HEK293 (cell line): ENCODE data around the gene ZNF462.

Experiments used
- CTCF ChIA-PET: fragments of 350-600 bp; formaldehyde crosslinking; extraction: SDS; loops from one replicate; lab custom pipeline; 2021; ENCODE audit warnings: antibody characterized with exemption; lab: Yijun Ruan, JAX
- POLR2A ChIA-PET: fragments of 300-600 bp; formaldehyde crosslinking; extraction: SDS; loops from one replicate; lab custom pipeline; 2020; ENCODE audit warnings: antibody characterized with exemption, inconsistent platforms; lab: Yijun Ruan, JAX
- H3K27ac ChIP-seq: fragments of 200-500 bp; sonication (Bioruptor generic); 2 replicates; pipeline ENCODE4 v1.5.1; 2014; ENCODE audit warnings: low read depth, low read length, control low read depth, inconsistent platforms; ENCODE audit errors: extremely low read depth
- H3K36me3 ChIP-seq, 2 experiments: fragments of 200-500 bp in 1 of 2; sonication (Bioruptor generic) in 1 of 2; 1 replicate in 1 of 2; 2 replicates in 1 of 2; pipeline ENCODE4 v1.5.1; 2014 to 2017; ENCODE audit warnings: inconsistent platforms in 2 of 2, low read length in 2 of 2; ENCODE audit not compliant: control insufficient read depth in 2 of 2, insufficient read depth in 1 of 2
- H3K4me1 ChIP-seq: fragments of 200-500 bp; sonication (Bioruptor generic); 2 replicates; pipeline ENCODE4 v1.5.1; 2014; ENCODE audit warnings: mild to moderate bottlenecking, low read length, inconsistent platforms; ENCODE audit not compliant: control insufficient read depth, insufficient read depth
- H3K4me3 ChIP-seq: 2 replicates; pipeline ENCODE4 v1.5.1; 2011; ENCODE audit warnings: low read depth, mild to moderate bottlenecking, control low read depth, low read length, moderate library complexity
- H3K9me3 ChIP-seq: fragments of 200-500 bp; sonication (Bioruptor generic); 2 replicates; pipeline ENCODE4 v1.5.1; 2014; ENCODE audit warnings: low read depth, low read length, inconsistent platforms; ENCODE audit not compliant: control insufficient read depth, insufficient read depth
- IKZF3 ChIP-seq: fragments of 450-650 bp; IDR thresholded peaks from 2 replicates; pipeline ENCODE4 v1.5.0; 2018; ENCODE audit warnings: missing biosample characterization, mild to moderate bottlenecking, missing genetic modification characterization, moderate library complexity
- KLF16 ChIP-seq: fragments of 450-650 bp; formaldehyde crosslinking; IDR thresholded peaks from 2 replicates; pipeline ENCODE4 v1.5.1; 2017; ENCODE audit warnings: missing biosample characterization, missing genetic modification characterization
- KLF7 ChIP-seq: fragments of 450-650 bp; formaldehyde crosslinking; IDR thresholded peaks from 2 replicates; pipeline ENCODE4 v1.5.1; 2016; ENCODE audit warnings: missing biosample characterization, missing genetic modification characterization, borderline replicate concordance
- MEIS1 ChIP-seq: sonication (generic); formaldehyde crosslinking; IDR thresholded peaks from 2 replicates; pipeline ENCODE4 v1.8.1; 2022; ENCODE audit warnings: missing genetic modification reagents, mild to moderate bottlenecking, borderline replicate concordance
- SCRT1 ChIP-seq: fragments of 450-650 bp; formaldehyde crosslinking; IDR thresholded peaks from 2 replicates; pipeline ENCODE4 v1.5.1; 2016; ENCODE audit warnings: missing biosample characterization, missing genetic modification characterization, borderline replicate concordance
- ZBTB44 ChIP-seq: fragments of 450-650 bp; IDR thresholded peaks from 2 replicates; pipeline ENCODE4 v1.5.1; 2018; ENCODE audit warnings: missing biosample characterization, mild to moderate bottlenecking, missing genetic modification characterization
- ZBTB49 ChIP-seq: fragments of 450-650 bp; formaldehyde crosslinking; IDR thresholded peaks from 2 replicates; pipeline ENCODE4 v1.5.1; 2016; ENCODE audit warnings: missing biosample characterization, missing genetic modification characterization, low read depth
- ZFP3 ChIP-seq: fragments of 450-650 bp; formaldehyde crosslinking; IDR thresholded peaks from 2 replicates; pipeline ENCODE4 v1.5.1; 2016; ENCODE audit warnings: low read depth, missing biosample characterization, missing genetic modification characterization
- ZFP37 ChIP-seq: fragments of 450-650 bp; formaldehyde crosslinking; IDR thresholded peaks from 2 replicates; pipeline ENCODE4 v1.5.1; 2016; ENCODE audit warnings: missing biosample characterization, missing genetic modification characterization
- ZNF18 ChIP-seq: fragments of 450-650 bp; formaldehyde crosslinking; IDR thresholded peaks from 2 replicates; pipeline ENCODE4 v1.5.1; 2016; ENCODE audit warnings: missing biosample characterization, missing genetic modification characterization
- ZNF184 ChIP-seq: fragments of 450-650 bp; IDR thresholded peaks from 2 replicates; pipeline ENCODE4 v1.5.1; 2018; ENCODE audit warnings: missing biosample characterization, mild to moderate bottlenecking, missing genetic modification characterization
- ZNF24 ChIP-seq: fragments of 450-650 bp; formaldehyde crosslinking; IDR thresholded peaks from 2 replicates; pipeline ENCODE4 v1.5.1; 2016; ENCODE audit warnings: missing biosample characterization, missing genetic modification characterization
- ZNF26 ChIP-seq: fragments of 450-650 bp; formaldehyde crosslinking; IDR thresholded peaks from 2 replicates; pipeline ENCODE4 v1.5.1; 2016; ENCODE audit warnings: missing biosample characterization, missing genetic modification characterization
- ZNF280C ChIP-seq: fragments of 450-650 bp; formaldehyde crosslinking; IDR thresholded peaks from 2 replicates; pipeline ENCODE4 v1.5.1; 2016; ENCODE audit warnings: missing biosample characterization, missing genetic modification characterization
- ZNF354C ChIP-seq: fragments of 450-650 bp; formaldehyde crosslinking; IDR thresholded peaks from 2 replicates; pipeline ENCODE4 v1.5.1; 2016; ENCODE audit warnings: missing biosample characterization, missing genetic modification characterization, low read depth, borderline replicate concordance
- ZNF394 ChIP-seq: fragments of 450-650 bp; formaldehyde crosslinking; IDR thresholded peaks from 2 replicates; pipeline ENCODE4 v1.5.1; 2016; ENCODE audit warnings: missing biosample characterization, missing genetic modification characterization, mild to moderate bottlenecking, moderate library complexity, borderline replicate concordance
- ZNF549 ChIP-seq: fragments of 450-650 bp; IDR thresholded peaks from 2 replicates; pipeline ENCODE4 v1.5.1; 2018; ENCODE audit warnings: missing biosample characterization, missing genetic modification characterization, mild to moderate bottlenecking, inconsistent platforms, moderate library complexity
- ZNF555 ChIP-seq: fragments of 450-650 bp; formaldehyde crosslinking; conservative IDR thresholded peaks from 2 replicates; pipeline ENCODE4 v1.5.1; 2017; ENCODE audit warnings: missing biosample characterization, mild to moderate bottlenecking, missing genetic modification characterization, inconsistent platforms
- ZNF670 ChIP-seq: fragments of 450-650 bp; formaldehyde crosslinking; IDR thresholded peaks from 2 replicates; pipeline ENCODE4 v1.5.1; 2016; ENCODE audit warnings: missing biosample characterization, missing genetic modification characterization, low read depth
- ZNF785 ChIP-seq: fragments of 450-650 bp; formaldehyde crosslinking; IDR thresholded peaks from 2 replicates; pipeline ENCODE4 v1.5.1; 2016; ENCODE audit warnings: missing biosample characterization, missing genetic modification characterization
- ZNF843 ChIP-seq: fragments of 450-650 bp; formaldehyde crosslinking; IDR thresholded peaks from 2 replicates; pipeline ENCODE4 v1.5.1; 2016; ENCODE audit warnings: missing biosample characterization, missing genetic modification characterization
- ZSCAN16 ChIP-seq: fragments of 450-650 bp; formaldehyde crosslinking; IDR thresholded peaks from 2 replicates; pipeline ENCODE4 v1.5.1; 2016; ENCODE audit warnings: missing biosample characterization, missing genetic modification characterization
- ZSCAN18 ChIP-seq: fragments of 450-650 bp; formaldehyde crosslinking; IDR thresholded peaks from 2 replicates; pipeline ENCODE4 v1.5.1; 2016; ENCODE audit warnings: missing biosample characterization, missing genetic modification characterization

ZNF462 gene

GRCh38 chr9:106964329-106964728 is 101.4 kb downstream of the ZNF462 start:
- POLR2A ChIA-PET: no interaction called here
- no peaks in the 10 kb centered on the region for H3K36me3 ChIP-seq
- H3K27ac ChIP-seq: no peak overlapping the region
- no peaks in the 10 kb centered on the region for H3K4me1 ChIP-seq
- CTCF ChIA-PET: interaction anchor here (0.7 to 1.4 kb wide), 3 partner anchors 26 to 1998 kb away, joined by 3 to 4 read pairs (median 3); no protein-coding TSS in a partner anchor
- no peak for TF ChIP-seq ZNF280C (tag by site-specific recombination)
- no peak for TF ChIP-seq ZNF24 (tag by site-specific recombination)
- TF ChIP-seq IKZF3 (tag by site-specific recombination): no peak
- no peak for TF ChIP-seq ZNF354C (tag by site-specific recombination)
- TF ChIP-seq ZFP3: no peak
- TF ChIP-seq ZFP37 (tag by site-specific recombination): no peak
- no peak for TF ChIP-seq SCRT1 (tag by site-specific recombination)
- TF ChIP-seq ZNF555 (tag by site-specific recombination): no peak
- TF ChIP-seq ZNF843: no peak
- TF ChIP-seq ZNF394: no peak
- no peak for TF ChIP-seq ZNF549 (tag by site-specific recombination)
- TF ChIP-seq ZSCAN16: no peak
- no peak for TF ChIP-seq ZBTB44 (tag by site-specific recombination)
- no peak for TF ChIP-seq ZSCAN18 (tag by site-specific recombination)
- TF ChIP-seq ZNF670: no peak
- TF ChIP-seq ZNF785 (tag by site-specific recombination): no peak
- H3K4me3 ChIP-seq: no peak overlapping the region
- no peaks in the 10 kb centered on the region for H3K9me3 ChIP-seq

GRCh38 chr9:106964822-106965525 is 102.0 kb downstream of the ZNF462 start:
- no peaks in the 10 kb centered on the region for H3K4me1 ChIP-seq
- CTCF ChIA-PET: interaction anchor here (0.6 to 1.4 kb wide), 4 partner anchors 26 to 1999 kb away, joined by 3 to 4 read pairs (median 4); no protein-coding TSS in a partner anchor
- no peak overlapping the region for H3K4me3 ChIP-seq
- TF ChIP-seq MEIS1: no peak
- TF ChIP-seq ZNF26: no peak
- TF ChIP-seq KLF16 (tag by site-specific recombination): no peak
- TF ChIP-seq ZNF184: no peak
- TF ChIP-seq ZBTB49: no peak
- no peak for TF ChIP-seq KLF7 (tag by site-specific recombination)
- no peak for TF ChIP-seq ZNF18 (tag by site-specific recombination)

More at GRCh38 chr9:106964822-106965525, 102.0 kb downstream of the ZNF462 start:
- Histone ChIP-seq H3K9me3 (no peaks in the 10 kb centered on the region), H3K36me3 (no peaks in the 10 kb centered on the region), H3K27ac (no peak overlapping the region)
- POLR2A ChIA-PET: no interaction called here
